ENCODE data around the gene DNHD1.

The DNHD1 gene, protein sequence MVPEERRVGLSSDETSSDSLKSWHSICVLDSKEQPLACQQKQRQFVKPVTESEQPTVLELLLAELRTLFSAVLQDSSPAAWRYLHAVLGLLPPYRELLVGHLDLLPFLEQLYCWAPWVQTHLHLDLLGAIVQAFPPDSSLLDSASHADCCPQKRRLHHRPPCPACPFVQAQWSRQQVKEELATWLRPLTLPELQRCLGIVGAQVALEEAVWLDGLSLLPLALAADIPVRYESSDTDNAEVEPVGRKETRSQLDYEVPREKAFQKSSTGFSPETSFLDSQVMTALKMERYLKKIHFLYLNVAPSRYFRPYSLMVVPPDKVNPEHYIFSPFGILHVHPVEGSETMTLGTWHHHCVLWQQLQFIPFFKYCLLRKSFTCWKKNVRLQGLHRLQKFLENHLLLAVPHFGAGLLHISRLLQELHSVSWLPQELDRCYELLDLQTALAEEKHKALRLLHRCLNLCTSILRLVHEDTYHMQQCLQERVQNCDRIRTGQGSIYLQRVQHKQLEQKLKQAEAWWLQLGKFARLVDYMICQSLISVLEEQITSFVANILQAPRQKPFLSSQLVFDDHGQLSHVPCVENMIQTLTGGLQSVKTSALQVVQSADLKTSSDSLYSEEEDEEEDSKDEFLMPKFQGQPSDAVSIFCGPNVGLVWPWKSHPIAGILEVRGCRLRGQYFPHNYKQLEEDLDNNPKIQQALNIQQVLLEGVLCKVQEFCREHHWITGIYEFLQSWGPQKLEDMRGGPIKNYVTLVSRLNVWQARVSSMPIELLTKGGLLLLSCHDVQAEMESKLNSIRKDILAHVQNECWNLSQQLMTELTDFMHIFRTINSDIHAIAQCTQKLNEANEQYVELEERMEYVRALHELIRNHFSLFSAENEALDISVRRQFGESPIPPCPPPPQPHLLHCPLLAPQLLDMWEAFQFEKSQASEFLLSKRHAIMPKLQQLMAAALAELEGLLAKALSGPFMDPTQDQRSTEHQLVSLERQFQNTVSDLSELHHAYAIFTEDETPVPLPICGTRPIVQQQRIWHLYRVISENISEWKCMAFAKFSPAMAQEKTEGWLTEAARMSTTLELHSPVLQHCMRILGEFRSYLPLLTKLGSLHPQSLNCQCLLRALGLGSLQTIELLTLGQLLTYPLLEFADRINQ (N-terminal part only)

DNA sequence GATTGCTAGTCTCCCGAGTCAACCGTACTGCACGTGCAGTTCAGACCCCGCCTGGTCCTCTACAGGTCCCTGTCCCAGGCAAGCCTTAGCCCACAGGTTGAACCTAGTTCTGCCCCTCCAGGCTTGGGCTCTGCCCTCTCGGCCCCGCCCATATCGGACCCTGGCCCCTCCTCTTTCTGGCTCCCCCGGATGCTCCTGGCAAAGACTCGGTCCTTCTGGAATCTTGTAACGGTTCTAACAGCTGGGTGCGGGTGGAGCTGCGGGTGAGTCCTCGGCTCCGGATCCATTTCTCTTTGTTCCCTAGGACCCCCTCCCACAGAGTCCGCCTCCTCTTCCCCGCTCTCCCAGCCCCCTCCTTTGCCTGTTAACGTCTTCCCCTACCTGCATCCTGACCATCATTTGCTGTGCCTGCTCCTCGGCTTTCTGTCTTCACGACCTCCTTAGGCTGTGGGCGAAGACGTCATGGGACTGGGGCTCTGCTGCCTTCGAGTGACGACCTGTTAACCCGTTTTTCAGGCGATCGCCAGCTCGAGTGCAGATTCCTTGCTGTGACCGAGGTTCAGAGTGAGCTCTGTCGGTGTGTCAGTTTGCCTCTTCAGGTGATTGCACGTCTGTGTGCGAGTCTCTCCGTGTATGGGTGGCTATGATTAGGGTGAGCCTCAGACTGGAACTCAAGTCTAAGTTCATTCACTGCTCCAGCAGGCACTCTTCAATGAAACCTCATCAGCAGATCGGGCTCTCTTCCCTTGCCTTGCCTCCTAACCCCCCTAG, at the start of gene DNHD1:
TSS of gene DNHD1 (plus strand) at position 212 of the 771 bp plus-strand sequence. CDS start 936 bp downstream, outside the sequence.
- DNase-seq = no peak

DNA sequence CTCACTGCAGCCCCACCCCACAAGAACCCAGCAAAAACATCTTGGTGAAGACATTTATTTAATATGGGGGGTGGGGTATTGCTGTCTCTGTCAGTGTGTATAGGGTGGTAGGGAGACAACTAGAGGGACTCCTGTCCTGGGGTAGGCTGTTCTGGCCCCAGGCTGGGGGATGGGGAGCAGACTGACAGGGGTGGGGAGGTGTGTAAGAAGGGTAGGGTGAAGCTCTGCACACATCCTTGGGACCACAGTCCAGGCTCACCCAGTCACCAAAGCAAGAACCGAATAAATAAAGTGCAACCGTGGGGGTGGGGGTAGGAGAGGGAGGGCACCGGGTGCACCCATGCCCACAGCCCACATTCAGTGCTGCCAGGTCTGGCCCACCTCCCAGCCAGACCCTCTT, 48.5 kb upstream of the DNHD1 start:
- no peak for DNase-seq

DNA sequence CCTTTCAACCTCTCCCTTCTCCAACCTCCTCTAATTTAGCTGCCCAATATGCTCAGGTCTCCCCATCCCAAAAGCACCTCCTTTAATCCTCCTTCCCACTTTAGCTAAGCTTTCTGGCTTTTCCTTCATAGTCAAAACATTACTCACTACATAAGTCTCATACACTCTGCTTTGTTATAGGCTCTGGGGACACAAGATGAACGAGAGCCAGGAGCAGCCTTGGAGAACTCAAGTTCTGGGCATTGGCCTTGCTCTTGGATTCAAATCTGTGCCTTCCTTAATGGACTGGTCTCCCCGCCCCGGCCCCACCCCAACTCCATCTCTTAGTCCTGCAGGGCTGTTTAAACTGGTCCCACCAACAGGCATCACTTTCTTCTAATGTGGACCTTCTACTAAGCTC, 44.9 kb upstream of the DNHD1 start:
- no peak for DNase-seq

DNA sequence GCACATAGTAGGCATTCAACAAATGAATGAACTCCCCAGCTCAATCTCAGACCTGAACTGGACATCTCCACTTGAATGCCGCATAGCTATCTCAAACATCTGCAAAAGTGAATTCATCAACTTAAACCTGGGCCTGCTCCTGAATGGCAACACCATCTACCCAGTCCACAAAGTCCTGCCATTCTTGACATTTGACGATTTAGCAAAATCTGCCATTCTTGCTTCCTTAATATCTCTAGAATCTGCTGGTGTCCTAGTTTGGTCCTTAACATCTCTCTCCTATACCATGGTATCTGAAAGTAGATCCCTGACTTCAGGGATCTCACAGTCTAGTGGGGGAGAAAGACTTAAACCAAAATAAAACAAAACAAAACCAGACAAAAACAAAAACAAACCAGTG, 43.9 kb upstream of the DNHD1 start:
- no peak for DNase-seq

DNA sequence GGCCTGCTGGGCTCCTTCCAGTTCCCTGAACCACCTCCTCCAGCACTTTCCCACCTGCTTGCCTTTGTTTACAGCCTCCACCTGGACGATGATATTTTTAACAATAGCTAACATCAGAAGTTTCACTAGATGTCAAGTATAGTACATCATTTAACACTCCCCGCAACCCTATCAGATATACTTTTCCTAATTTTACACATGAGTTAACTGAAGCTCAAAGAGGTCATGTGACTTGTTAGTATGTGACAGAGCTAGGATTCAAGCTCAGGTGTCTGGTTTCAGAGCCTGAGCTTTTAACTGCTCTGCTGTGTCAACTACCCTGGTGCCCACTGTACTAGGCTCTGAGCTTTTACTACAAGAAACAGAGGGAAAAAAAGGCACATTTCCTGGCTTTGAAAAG, 42.0 kb upstream of the DNHD1 start:
- no peak for DNase-seq

DNA sequence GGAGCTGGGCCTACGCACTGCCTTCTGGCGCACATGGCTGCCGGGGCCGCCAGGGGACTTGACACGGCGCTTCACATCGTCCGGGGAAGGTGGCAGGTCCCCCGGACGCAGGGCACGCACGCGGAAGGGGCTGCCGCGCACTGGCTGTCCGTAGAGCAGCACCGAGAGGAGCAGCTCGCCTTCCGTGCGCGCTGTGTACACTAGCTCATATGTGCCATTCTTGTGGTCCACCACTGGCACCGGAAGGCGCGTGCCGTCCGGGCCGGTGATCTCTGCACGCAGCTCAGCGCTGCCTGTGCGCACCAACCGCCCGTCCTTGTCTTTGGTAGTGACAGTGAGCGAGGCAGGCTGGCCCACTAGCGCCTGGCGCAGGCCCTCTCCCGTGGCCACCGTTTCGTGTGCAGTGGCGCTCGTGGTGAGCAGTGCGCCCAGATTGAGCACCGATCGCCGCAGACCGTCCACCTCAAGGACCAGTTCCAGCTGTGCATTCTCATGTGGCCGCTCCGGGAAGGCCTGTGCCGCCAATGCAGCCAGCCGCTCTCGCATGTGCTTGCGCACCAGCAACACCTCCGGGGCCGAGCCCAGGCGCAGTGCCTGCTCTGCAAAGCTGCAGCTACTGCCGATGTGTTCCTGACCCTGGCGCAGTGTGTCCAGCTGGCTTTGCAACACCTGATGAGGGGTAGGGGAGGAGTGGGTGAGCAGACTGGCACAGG, 40.6 kb upstream of the DNHD1 start:
- no peak for DNase-seq

DNA sequence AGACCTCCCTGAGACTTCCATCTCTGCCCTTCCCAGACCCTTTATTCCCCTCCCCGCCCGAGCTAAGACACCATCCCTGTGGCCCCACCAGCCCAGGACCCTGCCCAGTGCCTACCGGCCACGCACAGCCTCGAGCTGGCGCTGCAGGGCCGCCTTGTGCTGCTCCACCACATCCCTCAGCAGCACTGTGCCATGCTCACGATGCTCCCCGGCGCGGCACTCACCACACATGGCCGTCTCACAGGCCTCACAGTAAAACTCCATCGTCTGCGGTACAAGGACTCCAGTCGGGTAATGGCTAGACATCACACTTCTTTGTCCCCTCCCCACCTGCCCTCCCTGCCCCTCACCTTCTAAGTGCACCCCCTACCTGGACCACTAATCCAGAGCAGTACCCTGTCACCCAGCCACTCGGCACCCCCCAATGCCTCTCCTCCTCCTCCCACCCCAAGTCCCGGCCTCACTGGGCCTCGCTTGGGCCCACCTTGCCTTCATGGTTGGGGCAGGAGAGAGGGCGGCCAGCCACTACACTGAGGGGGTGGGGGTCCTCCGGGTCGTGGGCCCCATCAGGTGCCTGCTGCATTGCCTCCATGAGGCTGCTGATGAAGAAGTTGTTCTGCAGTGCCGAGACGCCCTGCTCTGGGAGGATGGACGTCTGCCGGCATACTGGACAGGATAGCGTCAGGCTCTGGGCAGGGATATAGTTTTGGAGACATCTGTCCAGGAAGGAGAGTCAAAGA, 39.3 kb upstream of the DNHD1 start:
- DNase-seq = no peak

DNA sequence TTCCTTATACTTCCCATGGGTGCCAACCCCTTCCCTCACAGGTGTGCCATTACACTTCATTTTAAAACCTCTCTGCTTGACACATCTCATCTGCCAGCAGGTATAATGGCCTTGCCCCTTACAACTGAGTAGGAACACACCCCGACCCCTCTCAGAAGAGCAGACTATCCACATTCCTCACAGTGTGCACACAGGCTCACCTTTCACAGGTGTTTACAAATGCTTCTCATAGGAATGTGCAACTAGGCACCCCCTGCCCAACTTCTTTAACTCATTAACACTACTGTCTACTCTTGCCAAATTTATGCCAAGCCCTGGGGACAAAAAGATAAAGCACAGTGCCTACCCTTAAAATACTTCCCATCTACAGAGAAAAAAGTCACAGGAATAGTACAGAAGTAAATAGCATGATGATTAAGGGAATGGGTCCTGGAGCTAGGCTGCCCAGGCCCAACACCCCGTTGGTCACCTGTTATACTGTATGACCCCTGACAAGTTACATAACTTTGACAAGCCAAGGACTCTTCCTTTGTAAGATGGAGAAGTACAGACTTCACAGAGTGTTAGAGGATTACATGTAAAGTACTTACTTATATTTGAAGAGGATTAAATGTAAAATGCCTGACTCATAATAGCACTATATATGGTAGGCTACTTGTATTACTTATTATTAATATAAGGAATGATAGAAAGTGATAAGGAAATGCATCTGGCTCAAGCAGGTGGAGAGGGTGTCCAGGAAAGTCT, 38.6 kb upstream of the DNHD1 start:
- no peak for DNase-seq

DNA sequence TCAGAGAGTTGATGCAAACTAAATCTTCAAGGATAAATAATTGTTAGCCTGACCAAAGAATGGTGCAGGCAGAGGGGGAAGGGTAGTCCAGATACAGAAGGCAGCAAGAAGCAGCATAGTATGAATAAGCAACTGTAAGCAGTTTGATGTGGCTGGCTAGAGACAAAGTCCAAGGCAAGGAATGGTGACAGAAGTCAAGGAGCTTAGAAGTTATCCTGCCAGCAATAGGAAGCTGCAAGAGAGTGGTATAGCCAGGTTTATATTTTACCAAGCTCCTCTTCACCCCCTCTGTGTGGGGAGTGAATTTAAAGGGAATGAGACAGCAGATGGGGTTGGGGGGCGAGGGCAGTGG, 38.0 kb upstream of the DNHD1 start:
- DNase-seq = no peak

DNA sequence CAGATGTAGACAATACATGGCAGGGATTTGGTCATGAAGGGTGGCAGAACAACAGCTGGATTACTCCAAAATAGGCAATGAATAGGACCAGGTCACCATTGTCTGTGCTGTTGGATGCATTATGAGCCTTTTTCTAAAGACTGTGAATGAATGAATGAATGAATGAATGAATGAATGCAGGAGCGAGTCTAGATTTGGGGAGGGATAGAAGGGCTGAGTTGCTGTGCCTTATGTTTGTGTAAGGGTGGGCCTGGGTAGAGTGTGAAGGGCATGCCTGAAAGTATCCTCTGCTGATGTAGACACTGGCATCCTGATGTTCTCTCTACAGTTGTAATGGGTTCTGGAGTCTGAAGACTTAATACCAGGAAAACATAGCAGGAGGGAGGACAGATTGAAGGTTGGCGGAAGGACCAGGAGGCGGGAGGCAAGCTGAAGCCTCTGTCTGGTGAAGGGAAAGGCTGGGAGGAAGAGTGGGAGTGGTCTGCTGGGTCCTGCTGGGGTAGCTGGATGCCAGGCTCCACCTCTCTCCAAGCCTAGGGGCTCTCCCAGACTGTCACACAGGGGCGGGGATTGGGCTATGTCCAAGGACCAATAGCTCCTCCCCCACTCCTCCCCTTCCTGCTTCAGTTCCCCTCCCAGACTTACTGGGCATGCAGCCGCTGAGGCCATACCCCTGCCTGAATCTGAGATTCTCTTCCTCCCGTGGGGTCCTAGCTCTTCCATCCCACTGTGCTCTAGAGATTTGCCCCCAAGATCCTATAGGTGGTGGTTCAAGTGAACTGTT, 28.2 kb upstream of the DNHD1 start:
- DNase-seq = no peak

DNA sequence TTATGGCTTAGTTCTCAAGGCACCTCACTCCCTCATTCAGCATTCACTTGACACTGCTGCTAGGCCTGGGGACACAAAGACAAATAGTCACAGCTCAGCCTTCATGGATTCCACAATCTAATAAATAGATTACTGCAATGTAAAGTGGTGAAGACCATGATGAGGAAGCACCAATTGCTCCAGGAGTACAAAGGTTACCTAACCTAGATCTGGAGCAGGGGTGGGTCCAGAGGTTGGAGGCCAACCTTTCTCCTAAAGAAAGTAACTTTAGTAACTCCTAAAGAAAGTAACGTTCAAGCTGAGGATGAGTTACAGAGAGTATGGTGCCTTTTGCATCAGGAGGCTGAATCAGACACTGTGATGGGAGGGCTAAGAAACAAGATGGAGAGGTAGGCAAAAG, 27.5 kb upstream of the DNHD1 start:
- no peak for DNase-seq

DNA sequence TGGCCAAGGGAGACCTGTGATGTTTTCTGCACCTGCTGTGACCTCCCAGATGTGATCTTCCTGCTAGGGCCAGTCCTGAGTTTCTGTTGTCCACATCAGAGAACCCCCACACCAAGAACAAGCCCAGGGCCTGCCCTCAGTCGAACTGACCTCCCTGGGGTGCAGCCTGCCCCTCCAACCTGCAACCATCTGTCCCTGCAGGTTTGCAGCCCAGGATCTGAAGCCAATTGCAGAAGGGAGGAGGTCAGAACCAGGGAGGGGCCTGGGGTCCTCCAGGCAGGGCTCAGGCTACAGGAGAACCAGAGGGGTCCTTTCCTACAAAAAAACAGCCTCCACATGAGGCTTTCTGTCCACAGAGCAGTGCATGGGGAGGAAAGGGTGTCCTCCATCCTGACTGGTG, 24.1 kb upstream of the DNHD1 start:
- DNase-seq = no peak

DNA sequence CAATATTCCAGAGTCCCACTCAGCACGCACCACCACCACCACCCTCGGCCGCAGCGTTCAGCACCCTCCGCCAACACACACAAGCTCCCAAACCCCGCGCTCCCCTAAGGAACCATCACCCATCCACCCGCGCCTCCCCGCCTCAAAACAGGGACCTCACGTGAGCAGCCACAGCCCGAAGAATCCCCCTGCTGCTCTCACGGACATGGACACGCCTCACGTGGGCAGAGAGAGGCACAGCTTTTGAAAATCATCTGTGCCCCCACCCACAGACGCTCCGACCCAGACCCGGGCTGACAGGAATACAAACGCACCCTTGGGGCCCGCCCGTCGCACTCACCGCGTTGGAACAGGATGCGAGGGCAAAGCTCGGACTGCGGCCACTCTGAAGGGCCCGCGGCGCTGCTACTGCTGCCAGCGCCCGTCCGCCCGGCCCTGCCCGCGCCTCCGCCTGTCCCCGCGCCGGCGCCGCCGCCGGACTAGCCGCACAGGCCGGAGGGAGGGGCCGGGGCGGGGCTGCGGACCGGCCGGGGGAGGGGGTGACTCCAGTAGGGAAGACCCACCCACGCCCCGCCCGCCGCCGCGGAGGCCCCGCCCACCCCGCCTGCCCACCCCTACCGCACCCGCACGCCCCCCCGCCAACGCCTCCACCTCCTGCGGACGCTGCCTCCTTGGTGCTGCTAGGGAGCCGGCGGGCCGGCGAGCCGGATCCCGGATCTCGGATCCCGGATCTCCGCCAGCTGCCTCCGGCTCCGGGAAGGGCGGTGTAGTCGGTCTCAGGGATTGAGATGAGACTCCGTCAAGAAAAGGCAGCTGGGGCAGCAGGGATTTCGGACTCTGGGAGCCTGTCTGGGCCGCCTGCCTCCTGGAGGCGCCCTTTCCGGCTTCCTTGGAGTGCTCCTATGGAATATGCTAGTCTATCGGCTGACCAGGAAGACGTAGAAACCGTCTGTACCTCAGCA, 23.3 kb upstream of the DNHD1 start, which contains the start of gene TRIM3:
TSS of gene TRIM3 (minus strand) at position 491 of the 962 bp plus-strand sequence. CDS start 8,246 bp downstream, outside the sequence.
- peak; percentile 75 for DNase-seq

DNA sequence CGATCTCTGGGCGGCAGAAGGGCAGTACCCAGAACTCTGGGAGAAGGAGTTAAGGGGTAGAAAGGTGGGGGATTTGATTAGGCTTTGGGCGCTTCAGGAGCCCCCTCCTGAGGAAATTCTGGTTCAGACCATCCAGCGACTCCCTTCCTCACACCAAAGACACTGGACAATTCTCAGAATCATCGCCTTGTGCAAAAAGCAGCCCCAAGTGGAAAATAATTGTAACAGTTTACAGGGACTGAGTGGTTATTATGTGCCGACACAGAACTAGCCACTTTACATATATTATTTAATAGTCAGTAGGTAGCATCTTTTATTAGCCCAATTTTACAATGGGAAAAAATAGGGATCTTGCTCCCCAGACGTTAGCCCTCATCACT, 22.7 kb upstream of the DNHD1 start:
- DNase-seq = no peak

DNA sequence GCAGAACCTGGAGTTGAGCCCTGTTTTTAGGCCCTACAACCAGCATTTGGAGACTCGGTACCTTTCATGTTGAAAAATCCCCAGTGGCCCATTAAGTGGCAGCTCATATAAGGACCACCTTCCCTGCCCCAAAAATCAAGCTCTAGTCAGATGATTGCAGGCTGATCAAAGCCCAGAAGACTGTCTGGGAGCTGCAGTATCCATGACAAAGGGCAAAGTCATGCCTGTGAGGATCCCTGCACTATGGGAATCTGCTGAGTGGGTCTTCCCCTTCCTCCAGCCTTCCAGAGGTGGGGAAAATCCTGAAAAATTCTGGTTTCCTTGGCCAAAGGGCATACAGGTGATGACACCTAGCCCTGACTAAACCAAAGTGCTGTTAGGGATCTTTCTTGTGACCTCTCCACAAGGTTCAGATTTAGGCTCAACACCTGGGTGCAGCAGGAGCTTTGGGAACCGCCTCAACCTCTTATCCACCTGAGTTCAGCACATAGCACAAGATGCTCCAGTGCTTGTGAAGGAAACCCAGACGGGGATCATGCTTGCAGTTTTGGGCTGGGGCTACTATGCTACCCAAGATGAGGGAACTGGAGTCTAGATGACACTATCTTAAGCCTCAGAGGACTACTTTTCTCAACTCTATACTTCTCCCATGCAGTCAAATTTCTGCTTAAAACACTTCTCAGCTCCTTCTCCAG, 22.1 kb upstream of the DNHD1 start:
- DNase-seq = no peak

DNA sequence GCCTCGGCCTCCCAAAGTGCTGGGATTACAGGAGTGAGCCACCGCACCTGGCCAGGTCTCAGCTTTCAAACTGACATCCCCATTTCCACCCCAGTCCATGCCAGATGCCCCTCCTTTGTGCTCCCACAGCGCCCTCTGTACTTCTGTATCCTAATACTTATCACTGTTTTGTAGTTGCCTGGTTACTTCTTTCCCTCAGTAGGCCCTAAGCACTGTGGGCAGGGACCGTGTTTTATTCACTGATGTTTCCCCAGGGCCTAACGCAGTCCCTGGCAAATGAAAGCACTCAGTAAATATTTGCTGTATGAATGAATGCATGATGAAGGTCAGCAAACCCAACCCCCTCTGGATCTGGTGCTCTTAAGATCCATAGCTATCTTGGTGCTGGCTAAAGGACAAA, 21.1 kb upstream of the DNHD1 start:
- no peak for DNase-seq

DNA sequence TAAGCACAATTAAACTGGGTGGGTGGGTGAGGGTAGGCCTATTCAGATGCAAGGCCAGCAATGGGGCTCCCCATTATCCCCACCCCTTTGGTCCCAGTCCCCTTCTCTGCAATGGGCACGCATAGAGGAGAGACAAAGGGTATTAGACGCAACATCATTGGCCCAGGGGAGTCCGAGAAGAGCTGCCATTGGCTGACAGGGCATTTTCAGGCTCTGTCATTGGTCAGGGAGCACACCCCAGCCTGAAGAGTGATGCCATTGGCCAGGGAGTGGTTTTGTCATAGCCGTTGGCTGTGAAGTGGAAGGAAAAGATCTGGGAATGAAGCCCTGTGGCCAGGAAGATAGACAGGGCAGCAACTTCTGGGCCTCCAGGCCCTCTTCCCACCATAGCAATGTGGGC, 20.5 kb upstream of the DNHD1 start:
- DNase-seq = no peak
